ENCODE data around the gene ARSG.
"Not testable (repeated sequence)": the region's sequence is repeated elsewhere in the genome, so short reads cannot be mapped to it uniquely, and the experiment has no call there.

The ARSG gene

GRCh38 chr17:68329331-68329730, 38.0 kb downstream of the ARSG start:
- DNase-seq (ENCODE audit: low read depth in 2 of 2) = no peak

GRCh38 chr17:68331932-68332331, 40.6 kb downstream of the ARSG start:
- DNase-seq (ENCODE audit: low read depth in 2 of 2) = not testable (repeated sequence)

DNA sequence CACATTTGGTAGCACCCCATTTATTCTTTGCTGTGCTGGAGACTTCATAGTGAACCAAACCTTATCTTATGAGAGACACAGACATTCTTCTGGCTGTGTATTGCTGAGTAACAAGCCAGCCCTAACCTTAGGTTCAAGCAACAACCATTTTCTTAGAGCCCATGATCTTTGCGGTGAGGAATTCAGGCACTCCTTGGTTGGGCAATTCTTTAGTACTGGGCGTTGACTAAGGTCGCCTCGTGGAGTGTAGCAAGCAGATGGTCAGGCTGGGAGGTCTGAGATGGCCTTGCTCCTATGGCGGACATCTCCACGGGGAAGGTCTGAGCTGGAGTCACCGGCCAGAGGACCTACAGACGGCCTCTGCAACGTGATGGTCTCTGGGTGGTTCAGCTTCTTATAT, 43.1 kb downstream of the ARSG start:
- DNase-seq (ENCODE audit: low read depth in 2 of 2) = no peak

DNA sequence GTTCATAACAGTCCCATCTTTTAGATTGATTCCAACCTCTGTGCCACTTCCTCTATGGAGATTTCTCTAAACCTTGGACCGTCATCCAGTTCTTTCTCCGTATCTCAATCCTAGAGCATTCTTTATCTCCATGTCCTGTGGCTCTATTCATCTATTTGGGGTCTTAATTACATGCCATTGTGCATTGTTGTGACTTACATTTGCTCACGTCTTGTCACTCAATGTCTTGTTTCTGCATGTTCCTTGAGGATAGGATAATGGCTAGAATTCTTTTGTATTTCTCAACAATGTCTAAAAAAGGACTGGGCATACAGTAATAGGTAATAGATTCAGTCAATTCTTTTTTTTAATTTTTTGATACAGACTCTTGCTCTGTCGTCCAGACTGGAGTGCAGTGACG, 50.2 kb downstream of the ARSG start:
- DNase-seq (ENCODE audit: low read depth in 2 of 2) = no peak

- DNase-seq (ENCODE audit: low read depth in 2 of 2) = no peak
These were observed 52.7 kb downstream of the ARSG start for GRCh38 chr17:68343976-68344375.

- peak in 1 of 2 donors; percentile 12 for DNase-seq (ENCODE audit: low read depth in 2 of 2)
These were observed 53.4 kb downstream of the ARSG start for GRCh38 chr17:68344701-68345136.

- DNase-seq (ENCODE audit: low read depth in 2 of 2) = peak; percentile 24 to 35
These were observed 55.2 kb downstream of the ARSG start for GRCh38 chr17:68346448-68346847.

DNA sequence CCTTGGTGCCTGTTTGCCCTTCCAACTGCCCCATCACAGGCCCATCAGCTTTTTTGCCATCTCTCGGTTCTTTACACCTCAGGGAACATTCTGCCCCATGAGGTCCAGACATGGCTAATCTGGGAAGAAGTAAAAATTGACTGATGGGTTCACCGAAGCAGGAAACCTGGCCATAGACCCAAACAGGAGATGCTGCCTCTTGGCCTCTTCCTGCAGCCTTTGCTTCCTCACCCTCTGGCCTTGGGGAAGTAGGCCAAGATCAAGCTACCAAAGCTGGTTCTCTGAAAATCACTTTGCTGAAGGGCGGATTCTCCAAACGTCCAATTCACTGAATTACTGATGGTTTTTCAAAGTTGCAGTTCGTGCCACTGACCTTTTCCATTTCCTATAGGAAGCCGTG, 56.1 kb downstream of the ARSG start:
- no peak for DNase-seq (ENCODE audit: low read depth in 2 of 2)

DNA sequence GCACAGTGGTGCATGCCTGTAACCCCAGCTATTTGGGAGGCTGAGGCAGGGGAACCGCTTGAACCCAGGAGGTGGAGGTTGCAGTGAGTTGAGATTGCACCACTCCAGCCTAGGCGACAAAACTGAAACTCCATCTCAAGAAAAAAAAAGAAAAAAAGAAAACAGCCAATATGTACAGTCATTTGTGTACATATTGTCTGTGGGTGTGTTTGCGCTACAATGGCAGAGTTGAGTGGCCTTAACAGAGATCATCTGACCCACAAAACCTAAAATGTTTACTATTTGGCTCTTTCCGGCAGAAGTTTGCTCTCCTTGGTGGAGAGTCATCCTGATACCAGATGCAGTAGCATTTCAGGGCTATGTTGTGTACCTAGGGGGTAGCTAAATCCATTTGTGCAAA, 57.9 kb downstream of the ARSG start:
- DNase-seq (ENCODE audit: low read depth in 2 of 2) = no peak

DNA sequence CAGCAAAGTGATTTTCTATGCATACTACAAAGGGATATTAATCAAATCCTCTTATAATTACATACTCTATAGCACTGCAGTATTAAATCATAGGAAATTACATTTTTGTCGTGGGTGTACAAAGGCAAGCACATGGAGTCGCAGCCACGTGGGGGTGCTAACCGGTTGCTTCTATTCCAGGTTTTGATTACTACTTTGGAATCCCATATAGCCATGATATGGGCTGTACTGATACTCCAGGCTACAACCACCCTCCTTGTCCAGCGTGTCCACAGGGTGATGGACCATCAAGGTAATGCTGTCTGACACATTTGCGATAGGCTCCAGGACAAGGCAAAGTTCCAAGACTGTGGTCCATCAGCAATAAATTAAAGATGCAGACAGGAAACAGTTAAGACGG, 60.1 kb downstream of the ARSG start:
- DNase-seq (ENCODE audit: low read depth in 2 of 2) = no peak

GRCh38 chr17:68352041-68352440, 60.7 kb downstream of the ARSG start:
- DNase-seq (ENCODE audit: low read depth in 2 of 2) = no peak

- DNase-seq (ENCODE audit: low read depth in 2 of 2) = not testable (repeated sequence)
These were observed 61.4 kb downstream of the ARSG start for GRCh38 chr17:68352671-68353070.

- DNase-seq (ENCODE audit: low read depth in 2 of 2) = no peak
These were observed 61.8 kb downstream of the ARSG start for GRCh38 chr17:68353111-68353521.

DNA sequence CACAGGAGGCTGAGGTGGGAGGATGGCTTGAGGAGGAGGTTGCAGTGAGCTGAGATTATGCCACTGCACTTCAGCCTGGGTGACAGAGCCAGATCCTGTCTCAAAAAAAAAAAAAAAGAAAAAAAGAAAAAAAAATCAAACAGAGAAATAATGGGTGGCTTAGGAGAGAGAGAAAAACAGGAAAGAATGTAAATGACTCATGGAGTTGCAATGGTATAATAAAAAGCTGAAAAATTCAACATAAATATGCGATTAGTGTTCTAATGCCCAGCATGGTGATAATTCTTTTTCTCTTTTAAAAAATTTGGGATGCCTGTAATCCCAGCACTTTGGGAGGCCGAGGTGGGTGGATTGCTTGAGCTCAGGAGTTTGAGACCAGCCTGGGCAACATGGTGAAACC, 63.0 kb downstream of the ARSG start:
- not testable (repeated sequence) for DNase-seq (ENCODE audit: low read depth in 2 of 2)

DNA sequence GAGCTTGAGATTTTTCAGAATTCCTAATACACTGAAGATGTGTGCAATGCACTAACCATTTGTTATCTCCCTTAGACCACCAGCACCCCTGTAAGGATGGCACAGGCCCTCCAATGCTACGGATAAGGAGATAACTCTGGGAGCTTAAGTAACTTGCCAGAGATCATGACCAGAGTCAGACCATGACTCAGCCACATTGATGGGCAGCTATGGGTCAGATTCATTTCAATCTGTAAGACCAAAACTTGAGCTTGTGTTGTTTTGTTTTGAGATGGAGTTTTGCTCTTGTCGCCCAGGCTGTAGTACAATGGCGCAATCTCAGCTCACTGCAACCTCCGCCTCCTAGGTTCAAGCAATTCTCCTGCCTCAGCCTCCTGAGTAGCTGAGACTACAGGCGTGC, 63.8 kb downstream of the ARSG start:
- DNase-seq (ENCODE audit: low read depth in 2 of 2) = not testable (repeated sequence)

DNA sequence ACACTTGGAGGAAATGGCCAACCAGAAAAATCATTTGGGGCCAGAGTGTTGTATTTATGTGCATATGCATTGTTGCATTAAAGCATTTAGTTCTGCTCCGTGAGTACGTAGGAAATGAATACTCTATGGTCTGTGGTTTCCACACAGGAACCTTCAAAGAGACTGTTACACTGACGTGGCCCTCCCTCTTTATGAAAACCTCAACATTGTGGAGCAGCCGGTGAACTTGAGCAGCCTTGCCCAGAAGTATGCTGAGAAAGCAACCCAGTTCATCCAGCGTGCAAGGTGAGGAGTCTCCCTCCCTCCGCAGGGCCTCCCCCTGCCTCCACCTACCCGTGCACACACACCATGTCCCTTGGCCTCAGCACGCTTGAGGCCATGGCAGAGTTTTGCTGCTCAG, 65.2 kb downstream of the ARSG start:
- DNase-seq (ENCODE audit: low read depth in 2 of 2) = peak; percentile 32 to 61

DNA sequence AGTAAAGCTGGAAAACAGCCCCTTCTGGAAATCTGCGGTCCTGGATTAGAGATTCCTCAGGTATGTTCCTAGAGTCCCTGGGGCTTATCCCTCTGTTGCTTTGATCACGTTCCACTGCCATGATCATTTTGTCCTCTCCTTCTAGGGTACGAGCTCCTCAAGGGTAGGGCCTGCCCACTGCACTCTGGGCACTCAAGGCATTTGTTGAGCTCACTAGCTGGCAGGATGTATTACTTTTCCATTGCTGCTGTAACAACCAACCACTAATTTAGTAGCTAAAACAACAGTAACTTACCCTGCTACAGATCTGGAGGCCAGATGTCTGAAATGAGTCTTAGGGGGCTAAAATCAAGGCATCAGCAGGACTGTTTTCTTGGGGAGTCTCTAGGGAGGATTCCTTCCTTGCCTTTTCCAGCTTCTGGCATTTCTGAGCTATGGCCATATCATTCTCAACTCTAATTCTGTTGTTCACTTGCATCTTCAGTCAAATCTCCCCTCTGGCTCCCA, 65.7 kb downstream of the ARSG start:
- no peak for DNase-seq (ENCODE audit: low read depth in 2 of 2)

DNA sequence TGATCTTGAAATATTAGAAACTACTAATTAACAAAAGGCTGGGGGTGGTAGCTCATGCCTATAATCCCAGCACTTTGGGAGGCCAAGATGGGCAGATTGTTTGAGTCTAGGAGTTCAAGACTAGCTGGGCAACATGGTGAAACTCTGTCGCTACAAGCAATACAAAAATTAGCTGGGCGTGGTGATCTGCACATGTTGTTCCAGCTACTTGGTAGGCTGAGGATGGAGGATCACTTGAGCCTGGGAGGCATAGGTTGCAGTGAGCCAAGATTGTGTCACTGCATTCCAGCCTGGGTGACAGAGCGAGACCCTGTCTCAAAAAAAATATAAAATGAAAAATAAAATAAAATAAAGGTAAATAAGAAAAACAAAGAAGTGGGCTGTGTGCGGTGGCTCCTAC, 66.6 kb downstream of the ARSG start:
- DNase-seq (ENCODE audit: low read depth in 2 of 2) = no peak

DNA sequence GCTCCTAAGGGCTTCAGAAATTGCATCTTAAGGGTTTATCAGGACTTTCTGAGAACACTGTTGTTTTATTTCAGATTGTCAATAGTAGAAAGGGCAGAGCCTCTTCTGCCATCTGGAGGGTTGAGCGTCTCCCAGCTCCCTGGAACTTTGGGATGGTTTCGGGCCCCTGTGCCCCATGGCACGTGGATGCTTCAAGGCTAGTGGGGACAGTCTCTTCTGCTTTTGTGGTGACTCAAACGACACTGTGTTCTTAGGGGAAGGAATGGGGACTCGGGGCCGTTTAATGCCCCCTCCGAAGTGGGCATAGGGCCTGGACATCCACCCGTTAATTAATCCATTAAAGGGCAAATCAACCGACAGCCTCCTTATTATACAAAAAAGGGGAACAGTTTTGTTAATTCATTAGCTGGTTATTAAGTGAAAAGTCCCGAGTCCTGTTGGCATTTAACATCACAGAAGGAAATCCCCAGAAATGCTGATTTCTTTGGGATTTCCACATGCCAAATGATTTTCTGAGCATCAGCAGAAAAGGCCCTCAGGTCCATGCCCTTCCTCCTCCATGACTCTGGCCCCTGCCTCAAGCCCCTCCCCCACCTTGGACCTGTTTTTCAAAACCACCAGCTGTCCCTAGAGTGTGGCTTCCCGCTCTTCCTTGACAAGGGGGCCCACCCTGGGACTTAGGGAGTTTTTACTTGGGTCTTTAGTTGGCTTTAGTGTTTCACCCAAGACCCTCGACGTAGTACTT, 68.7 kb downstream of the ARSG start:
- DNase-seq (ENCODE audit: low read depth in 2 of 2) = no peak

DNA sequence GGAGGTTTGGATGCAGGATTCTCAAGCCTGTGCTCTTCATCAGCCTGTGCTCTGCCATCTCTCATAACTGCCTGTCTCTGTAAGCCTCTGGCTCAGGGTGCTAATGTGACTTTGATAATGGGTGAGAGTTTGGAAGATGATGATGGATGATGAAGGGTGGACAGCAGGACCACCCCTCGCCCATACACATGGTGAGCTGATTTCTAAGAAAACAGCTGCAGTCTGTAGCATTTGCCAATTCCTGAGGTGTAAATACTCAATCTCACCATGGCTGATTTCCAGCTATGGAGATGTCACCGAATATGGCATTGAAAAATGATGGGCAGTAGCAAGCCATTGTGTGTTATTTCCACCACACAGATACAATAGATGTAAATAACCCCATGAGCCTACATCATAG, 74.2 kb downstream of the ARSG start:
- no peak for DNase-seq (ENCODE audit: low read depth in 2 of 2)

DNA sequence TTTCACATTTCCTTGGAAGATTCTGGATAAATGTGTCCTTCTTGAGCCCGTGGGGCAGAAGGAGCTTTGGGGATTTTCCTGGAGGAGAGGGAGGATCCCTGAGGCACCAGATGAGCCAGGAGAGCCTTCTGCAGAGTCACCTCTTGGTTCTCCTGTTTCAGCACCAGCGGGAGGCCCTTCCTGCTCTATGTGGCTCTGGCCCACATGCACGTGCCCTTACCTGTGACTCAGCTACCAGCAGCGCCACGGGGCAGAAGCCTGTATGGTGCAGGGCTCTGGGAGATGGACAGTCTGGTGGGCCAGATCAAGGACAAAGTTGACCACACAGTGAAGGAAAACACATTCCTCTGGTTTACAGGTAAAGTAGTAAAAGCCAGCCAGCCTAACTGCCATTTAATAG, 77.1 kb downstream of the ARSG start:
- no peak for DNase-seq (ENCODE audit: low read depth in 2 of 2)

DNA sequence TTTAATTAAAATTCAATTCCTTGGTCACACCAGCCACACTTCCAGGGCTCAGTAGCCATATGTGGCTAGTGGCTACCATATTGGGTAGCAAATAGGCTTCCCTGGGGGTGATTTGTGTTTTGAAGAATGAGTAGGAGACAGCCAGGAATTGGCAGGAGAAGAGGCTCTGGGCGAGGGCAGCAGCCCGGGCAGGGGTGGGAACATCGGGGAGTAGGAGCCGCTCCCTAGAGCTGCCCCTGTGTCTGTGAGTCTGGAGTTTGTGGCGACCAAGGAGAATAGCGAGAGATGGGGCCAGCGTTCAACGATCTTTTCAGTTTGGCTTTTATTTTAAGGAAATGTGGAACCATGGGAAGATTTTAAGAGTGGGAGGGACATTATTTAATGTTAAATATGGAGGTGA, 84.3 kb downstream of the ARSG start:
- DNase-seq (ENCODE audit: low read depth in 2 of 2) = no peak

- DNase-seq (ENCODE audit: low read depth in 2 of 2) = not testable (repeated sequence)
These were observed 84.9 kb downstream of the ARSG start for GRCh38 chr17:68376178-68376577.

GRCh38 chr17:68377771-68378267, 86.5 kb downstream of the ARSG start:
- DNase-seq (ENCODE audit: low read depth in 2 of 2) = no peak

Measured in stimulated activated CD8-positive, alpha-beta memory T cell treated with anti-CD3 and anti-CD28 coated beads, Interleukin-15, amount 100 ng/mL, for 4 hours (primary cell).